ENCODE measurements around the gene CCDC180.
"Not testable (repeated sequence)": the region's sequence is repeated elsewhere in the genome, so short reads cannot be mapped to it uniquely, and the experiment has no call there.

The CCDC180 gene

GRCh38 chr9:97310896-97311295 is 3.4 kb downstream of the CCDC180 start:
- in situ Hi-C loops (cut with MboI; ENCODE audit: low sequenced_read_pairs): no loop called here

- in situ Hi-C loops (cut with MboI; ENCODE audit: low sequenced_read_pairs): no loop called here
These were observed 4.5 kb downstream of the CCDC180 start for GRCh38 chr9:97311798-97312500.

GRCh38 chr9:97312556-97312955 is 5.1 kb downstream of the CCDC180 start:
- in situ Hi-C loops (cut with MboI; ENCODE audit: low sequenced_read_pairs): no loop called here

- in situ Hi-C loops (cut with MboI; ENCODE audit: low sequenced_read_pairs): no loop called here
These were observed 5.8 kb downstream of the CCDC180 start for GRCh38 chr9:97313243-97313642.

- in situ Hi-C loops (cut with MboI; ENCODE audit: low sequenced_read_pairs): no loop called here
These were observed 6.3 kb downstream of the CCDC180 start for GRCh38 chr9:97313746-97314145.

GRCh38 chr9:97314503-97314902 is 7.0 kb downstream of the CCDC180 start:
- in situ Hi-C loops (cut with MboI; ENCODE audit: low sequenced_read_pairs): no loop called here

- in situ Hi-C loops (cut with MboI; ENCODE audit: low sequenced_read_pairs): no loop called here
These were observed 8.1 kb downstream of the CCDC180 start for GRCh38 chr9:97315550-97315949.

- in situ Hi-C loops (cut with MboI; ENCODE audit: low sequenced_read_pairs): no loop called here
These were observed 9.4 kb downstream of the CCDC180 start for GRCh38 chr9:97316904-97317303.

- in situ Hi-C loops (cut with MboI; ENCODE audit: low sequenced_read_pairs): no loop called here
These were observed 11.0 kb downstream of the CCDC180 start for GRCh38 chr9:97318433-97318832.

- in situ Hi-C loops (cut with MboI; ENCODE audit: low sequenced_read_pairs): no loop called here
These were observed 11.9 kb downstream of the CCDC180 start for GRCh38 chr9:97319395-97319794.

GRCh38 chr9:97320080-97320642 is 12.7 kb downstream of the CCDC180 start:
- in situ Hi-C loops (cut with MboI; ENCODE audit: low sequenced_read_pairs): no loop called here

GRCh38 chr9:97321251-97321650 is 13.8 kb downstream of the CCDC180 start:
- in situ Hi-C loops (cut with MboI; ENCODE audit: low sequenced_read_pairs): no loop called here

- in situ Hi-C loops (cut with MboI; ENCODE audit: low sequenced_read_pairs): no loop called here
These were observed 14.2 kb downstream of the CCDC180 start for GRCh38 chr9:97321691-97322090.

GRCh38 chr9:97322105-97322504 is 14.6 kb downstream of the CCDC180 start:
- in situ Hi-C loops (cut with MboI; ENCODE audit: low sequenced_read_pairs): no loop called here

- in situ Hi-C loops (cut with MboI; ENCODE audit: low sequenced_read_pairs): no loop called here
These were observed 17.5 kb downstream of the CCDC180 start for GRCh38 chr9:97324954-97325353.

- in situ Hi-C loops (cut with MboI; ENCODE audit: low sequenced_read_pairs): no loop called here
These were observed 20.1 kb downstream of the CCDC180 start for GRCh38 chr9:97327562-97327961.

- in situ Hi-C loops (cut with MboI; ENCODE audit: low sequenced_read_pairs): no loop called here
These were observed 25.5 kb downstream of the CCDC180 start for GRCh38 chr9:97332993-97333392.

GRCh38 chr9:97335622-97336021 is 28.2 kb downstream of the CCDC180 start:
- in situ Hi-C loops (cut with MboI; ENCODE audit: low sequenced_read_pairs): not testable (repeated sequence)

GRCh38 chr9:97348871-97349270 is 41.4 kb downstream of the CCDC180 start:
- in situ Hi-C loops (cut with MboI; ENCODE audit: low sequenced_read_pairs): no loop called here

- in situ Hi-C loops (cut with MboI; ENCODE audit: low sequenced_read_pairs): no loop called here
These were observed 41.9 kb downstream of the CCDC180 start for GRCh38 chr9:97349400-97349799.

- in situ Hi-C loops (cut with MboI; ENCODE audit: low sequenced_read_pairs): no loop called here
These were observed 47.2 kb downstream of the CCDC180 start for GRCh38 chr9:97354637-97355036.

GRCh38 chr9:97357056-97357455 is 49.6 kb downstream of the CCDC180 start:
- in situ Hi-C loops (cut with MboI; ENCODE audit: low sequenced_read_pairs): no loop called here

Measured in HL-60/S4 (cell line).